CD4-positive, alpha-beta T cell treated with Interleukin-15 for 4 hours (primary cell): ENCODE results near the gene APCDD1L.
A peak's percentile ranks its signal among the peaks of the same experiment; 100 is the strongest.

Experiments used
- DNase-seq: peaks from one replicate; pipeline ENCODE4 v3.0.0-alpha.2; 2020; ENCODE audit warnings: low spot score

APCDD1L gene

GRCh38 chr20:58466095-58466708 lies 49.0 kb downstream of the APCDD1L start:
- DNase-seq: no peak

DNA sequence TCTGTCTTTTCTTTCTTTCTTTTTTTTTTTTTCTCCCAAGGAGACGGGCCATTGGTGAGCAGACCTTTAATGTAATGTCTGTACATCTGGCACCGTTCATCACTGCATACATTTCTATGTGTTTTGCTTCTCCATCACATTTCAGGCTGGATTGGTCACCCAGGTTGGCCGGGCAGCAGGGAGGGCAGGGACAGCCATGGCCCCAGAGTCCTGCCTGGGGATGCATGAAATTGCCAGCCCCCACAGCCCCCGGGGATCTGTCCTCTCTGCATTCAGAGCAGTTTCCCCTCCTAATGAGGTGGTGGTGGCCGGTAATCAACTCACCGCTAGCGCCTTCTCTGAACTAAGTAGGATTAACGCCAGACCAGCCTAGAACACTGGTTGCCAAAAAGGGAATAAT lies 50.4 kb downstream of the APCDD1L start:
- DNase-seq: no peak

- no peak for DNase-seq
Measured at GRCh38 chr20:58463256-58463655, 51.9 kb downstream of the APCDD1L start.

DNA sequence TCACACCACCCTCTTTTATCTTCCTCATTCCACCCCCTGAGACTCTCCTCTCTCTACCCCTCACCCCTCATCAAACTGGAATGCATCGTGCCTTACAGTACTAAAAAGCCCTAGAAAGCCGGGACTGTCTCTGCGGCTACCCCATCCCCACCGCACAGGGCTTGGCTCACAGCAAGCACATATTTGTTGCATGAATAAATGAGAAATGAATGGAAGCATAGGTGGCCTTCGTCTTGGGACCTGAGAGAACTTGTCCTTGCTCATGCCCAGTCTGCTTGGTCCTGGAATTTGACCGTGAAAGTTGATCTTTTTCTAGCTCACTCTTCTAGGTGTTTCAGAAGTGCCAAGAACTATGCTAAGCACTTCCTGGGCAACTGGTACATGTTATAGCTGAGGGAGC lies 53.3 kb downstream of the APCDD1L start:
- DNase-seq: no peak

DNA sequence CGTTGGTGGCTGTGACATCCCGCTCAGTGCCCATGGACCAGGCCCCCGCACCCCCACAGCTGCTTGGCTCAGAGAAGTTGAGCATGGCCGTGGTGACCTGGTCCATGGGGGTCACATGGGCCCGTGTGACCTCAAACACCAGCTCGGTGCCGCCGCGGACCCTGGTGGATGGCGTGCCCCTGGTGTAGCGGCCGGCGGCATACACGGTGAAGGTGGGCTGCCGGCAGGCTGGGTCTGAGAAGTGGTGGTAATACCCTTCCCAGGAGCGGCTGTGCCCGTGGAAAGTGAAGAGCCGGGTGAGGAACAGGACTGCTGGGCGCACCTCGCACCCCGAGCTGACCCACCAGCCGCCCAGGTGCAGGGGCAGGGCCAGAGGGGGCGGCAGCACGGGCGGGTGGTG lies 54.1 kb downstream of the APCDD1L start:
- DNase-seq: no peak

- DNase-seq: no peak
Measured at GRCh38 chr20:58459058-58459750, 56.0 kb downstream of the APCDD1L start.

DNA sequence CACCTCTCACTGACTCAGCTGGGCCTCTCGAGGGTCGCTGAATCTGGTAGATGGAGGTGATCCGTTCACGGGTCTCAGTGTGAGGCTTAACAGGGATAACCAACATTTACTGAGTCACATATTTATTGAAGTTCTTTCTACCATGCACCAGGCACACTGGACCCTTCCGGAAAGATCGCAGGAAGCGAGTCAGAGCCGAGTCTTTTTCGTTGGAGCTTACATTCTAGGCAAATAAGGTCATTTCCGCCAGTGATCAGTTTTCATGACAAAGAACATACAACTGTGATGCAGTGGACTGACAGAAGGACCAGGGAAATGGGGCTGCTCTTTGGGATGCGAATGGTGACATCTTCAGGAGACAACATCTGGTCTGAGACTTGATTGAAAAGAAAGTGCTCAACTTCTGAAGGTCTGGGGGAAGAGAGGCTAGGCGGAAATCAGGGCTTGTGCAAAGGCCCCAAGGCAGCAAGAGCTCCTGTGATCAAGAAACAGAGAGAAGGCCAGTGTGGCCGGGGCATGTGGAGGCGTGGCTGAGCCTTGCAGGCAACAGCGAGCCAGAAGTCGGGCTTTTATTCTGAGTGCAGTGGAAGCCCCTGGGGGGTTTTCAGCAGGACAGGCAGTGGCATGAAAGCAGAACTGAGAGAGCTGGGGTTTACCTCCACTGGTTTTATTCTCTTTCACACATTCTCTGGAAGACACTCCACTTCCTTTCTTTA lies 56.7 kb downstream of the APCDD1L start:
- no peak for DNase-seq

GRCh38 chr20:58457083-58457695 lies 58.0 kb downstream of the APCDD1L start:
- no peak for DNase-seq

DNA sequence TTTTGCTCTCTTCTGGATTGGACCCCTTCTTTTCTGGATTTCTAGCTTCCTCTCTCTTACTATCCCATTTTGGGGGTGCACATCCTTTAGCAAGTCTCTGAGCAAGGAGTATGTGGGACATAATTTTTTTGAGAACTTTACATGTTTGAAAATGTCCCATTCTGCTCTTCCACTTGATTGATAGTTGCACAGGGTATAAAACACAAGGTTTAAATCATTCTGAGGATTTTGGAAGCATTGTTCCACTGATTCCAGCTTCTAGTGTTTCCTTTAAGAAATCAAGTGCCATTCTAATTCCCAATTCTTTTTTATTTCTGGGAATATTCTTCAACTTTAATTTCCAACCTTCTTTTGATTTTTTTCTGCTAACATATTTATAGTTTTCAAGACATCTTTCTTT lies 60.7 kb downstream of the APCDD1L start:
- DNase-seq: no peak

- no peak for DNase-seq
Measured at GRCh38 chr20:58453391-58453790, 61.8 kb downstream of the APCDD1L start.

- DNase-seq: no peak
Measured at GRCh38 chr20:58452667-58453255, 62.4 kb downstream of the APCDD1L start.

DNA sequence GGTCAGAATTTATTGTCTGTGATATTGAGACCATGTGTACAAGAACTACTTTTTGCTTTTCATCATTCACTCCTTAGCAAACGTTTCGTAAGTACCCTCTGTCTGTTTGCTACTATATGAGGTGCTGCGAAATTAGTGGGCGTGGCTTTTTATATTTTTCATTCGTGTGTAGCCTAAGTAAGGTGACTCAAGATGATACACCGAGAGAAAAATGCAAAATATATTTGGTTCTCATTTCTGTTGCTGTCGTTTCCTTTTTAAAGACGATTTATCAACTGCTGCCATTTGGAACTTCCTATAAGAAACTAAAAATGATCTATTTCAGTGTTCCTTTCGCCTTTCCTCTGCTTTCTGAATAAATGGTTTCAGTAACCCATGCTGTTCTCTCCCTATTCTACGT lies 64.9 kb downstream of the APCDD1L start:
- DNase-seq: no peak

DNA sequence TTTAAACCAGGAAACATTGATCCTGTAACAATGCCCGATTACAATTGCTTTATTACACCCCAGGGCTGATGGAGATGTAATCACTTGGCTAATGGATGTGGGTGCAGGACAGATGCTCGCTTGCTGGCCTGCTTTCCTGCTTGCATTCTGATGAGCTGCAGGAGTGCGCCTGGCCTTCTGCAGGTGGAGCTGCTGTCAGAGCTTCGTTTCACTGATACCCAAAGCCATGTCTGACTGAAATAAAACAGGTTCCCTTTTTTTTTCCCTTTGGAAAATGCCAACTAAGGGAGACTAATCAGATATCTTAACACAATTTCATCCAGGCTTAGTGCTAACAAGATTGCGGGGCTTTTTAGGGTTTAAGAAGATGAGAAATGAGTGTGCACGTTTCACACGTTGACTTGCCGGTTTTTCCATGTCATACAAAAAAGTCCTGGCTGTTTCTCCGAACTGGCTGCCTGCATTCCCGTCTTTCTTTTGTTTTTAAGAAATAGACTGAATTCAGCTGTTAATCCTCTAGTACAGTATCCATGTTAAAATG lies 65.4 kb downstream of the APCDD1L start:
- no peak for DNase-seq

DNA sequence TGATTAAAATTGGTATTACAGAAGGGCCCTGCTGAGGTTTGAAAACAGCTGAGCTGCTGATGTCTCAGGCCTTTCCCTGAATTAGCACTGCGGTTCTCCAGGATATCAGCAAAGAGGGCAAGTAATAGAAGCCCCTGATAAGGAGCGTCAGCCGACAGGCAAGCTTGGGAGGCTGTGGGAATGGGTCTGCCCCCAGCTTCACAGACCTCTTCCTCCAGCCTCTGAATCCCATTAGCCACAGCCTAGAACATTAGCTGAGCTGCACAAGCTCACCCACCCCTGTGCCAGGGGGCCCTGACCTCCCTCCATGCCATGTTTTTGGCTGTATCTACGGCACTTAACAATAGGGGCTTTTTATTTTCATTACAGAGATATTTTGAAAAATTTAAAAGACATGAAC lies 66.2 kb downstream of the APCDD1L start:
- no peak for DNase-seq

GRCh38 chr20:58447511-58448391 lies 67.4 kb downstream of the APCDD1L start:
- DNase-seq: peak; percentile 48

- DNase-seq: no peak
Measured at GRCh38 chr20:58446960-58447265, 68.3 kb downstream of the APCDD1L start.

DNA sequence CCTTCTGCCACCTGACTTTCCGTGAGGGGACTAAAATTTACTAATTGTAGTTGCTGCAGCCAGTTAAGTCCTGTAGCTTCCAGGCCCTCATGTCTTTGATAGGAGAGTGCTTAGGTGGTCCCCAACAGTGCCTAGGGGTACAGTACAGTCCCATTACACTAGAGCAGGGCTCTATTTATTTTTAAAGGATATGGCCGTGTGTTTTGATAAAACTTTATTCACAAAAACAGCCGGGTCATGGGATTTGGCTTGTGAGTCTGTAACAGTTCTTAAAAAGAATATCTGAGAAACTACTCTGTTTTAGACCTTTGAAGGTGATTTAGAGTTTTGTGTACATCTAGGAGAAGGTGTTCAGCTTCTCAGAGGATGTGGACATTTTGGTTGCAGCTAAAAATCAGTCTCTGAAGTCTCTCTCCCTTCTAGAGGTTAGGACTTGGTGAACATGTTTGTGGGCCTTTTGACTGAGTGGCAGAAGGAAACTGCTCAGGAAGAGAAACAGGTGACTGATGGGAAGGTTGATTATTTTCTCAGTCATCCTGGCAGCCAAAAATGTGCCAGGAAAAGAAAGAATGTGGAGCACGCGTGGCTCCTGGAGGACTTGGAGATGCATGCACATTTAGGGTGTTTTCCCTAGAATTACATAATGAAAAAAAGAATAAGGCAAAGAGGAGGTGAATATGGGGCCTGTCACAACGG lies 68.8 kb downstream of the APCDD1L start:
- DNase-seq: no peak

- DNase-seq: no peak
Measured at GRCh38 chr20:58444746-58445255, 70.4 kb downstream of the APCDD1L start.

GRCh38 chr20:58441723-58442122 lies 73.5 kb downstream of the APCDD1L start:
- no peak for DNase-seq

DNA sequence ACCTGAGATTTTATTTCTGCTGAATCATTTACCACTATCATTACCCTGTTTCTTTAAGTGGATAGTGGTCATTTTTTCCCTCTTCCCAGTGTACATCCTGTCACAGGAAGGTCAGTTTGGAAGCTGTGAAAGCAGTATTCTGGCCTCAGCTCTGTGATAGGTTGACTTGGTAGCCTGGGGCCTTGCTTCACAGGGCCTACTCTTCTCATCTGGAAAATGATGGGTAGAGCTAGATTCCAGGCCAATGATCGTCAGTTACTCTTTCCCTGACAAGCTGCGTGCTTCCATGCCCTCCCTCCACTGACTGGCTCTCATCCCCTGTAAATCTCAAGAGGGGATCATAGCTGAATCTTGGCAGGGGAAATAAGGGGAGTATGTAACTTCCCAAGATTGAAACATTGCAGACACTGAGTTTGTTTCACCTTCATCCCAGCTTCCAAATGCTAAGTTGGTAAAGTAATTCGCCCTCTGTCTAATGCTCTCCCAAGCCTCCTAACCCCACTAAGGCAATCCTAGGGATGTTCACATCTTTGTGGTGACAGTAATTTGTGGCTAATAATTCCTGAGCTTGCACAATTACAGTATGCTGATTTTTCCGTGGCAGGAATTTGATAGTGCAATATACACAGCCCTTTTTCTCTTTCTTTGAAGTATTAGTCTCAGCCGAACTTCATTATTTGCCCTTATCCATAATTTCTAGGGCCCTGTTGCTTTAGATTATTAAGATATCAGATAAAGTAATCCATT lies 75.0 kb downstream of the APCDD1L start:
- DNase-seq: no peak
